GM19193 (cell line): Measurements from ENCODE around the gene ARHGEF3.

Experiments used
- POLR2A ChIP-seq: IDR thresholded peaks from 4 replicates; pipeline ENCODE4 v1.6.1; 2011; ENCODE audit not compliant: insufficient read depth, insufficient read length; ENCODE audit errors: extremely low read depth

ARHGEF3 gene

DNA sequence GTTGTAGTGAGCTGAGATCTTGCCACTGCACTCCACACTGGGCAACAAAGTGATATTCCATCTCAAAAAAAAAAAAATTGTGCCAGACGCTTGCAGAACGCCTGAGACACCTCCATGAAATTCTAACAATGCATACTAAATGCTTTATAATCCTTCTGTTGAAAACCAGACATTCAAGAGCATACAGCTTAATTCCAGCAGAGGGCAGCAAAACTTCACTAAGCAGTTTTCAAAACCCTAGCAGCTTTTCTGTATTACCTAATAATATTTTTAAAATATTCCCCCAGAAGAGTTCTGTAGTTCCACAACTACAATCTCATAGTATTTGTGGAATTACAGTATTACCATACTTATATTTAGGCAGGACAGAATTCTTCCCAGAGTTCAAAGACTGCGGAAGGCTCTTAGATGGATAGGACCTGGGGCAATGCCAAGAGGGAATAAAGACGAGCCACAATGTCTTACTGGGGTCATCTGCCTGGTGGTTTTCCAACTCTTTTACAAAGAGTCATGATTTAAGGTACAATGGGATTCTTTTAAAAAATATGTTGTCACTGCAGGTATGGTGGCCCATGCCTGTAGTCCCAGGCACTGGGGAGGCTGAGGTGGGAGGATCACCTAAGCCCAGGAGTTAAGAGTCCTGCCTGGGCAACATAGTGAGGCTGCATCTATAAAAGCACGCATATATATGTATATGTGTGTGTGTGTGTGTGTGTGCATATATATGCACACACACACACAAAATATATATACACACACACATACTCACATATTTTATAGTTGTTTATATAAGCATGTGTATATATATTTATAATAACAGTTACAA is 99.0 kb downstream of the ARHGEF3 start:
- no peak for TF ChIP-seq POLR2A

DNA sequence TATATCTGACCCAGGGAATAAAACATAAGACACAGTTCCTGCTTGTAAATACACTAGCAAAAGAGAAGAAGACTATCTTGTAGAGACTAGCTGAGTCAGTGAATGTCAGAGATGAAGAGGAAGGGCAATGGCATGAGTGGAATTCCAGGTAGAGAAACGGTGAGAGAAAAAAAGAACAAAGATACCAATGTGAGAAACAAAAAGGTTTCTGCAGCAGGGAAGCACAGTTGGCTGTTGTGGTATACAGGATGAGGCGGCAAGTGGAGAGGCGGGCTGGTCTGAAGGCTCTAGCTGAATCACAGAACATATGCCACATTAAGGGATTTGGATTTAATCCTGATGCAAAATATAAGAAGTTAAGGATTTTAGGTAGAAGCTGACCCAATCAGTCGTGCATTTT is 101.6 kb downstream of the ARHGEF3 start:
- TF ChIP-seq POLR2A, result no peak

DNA sequence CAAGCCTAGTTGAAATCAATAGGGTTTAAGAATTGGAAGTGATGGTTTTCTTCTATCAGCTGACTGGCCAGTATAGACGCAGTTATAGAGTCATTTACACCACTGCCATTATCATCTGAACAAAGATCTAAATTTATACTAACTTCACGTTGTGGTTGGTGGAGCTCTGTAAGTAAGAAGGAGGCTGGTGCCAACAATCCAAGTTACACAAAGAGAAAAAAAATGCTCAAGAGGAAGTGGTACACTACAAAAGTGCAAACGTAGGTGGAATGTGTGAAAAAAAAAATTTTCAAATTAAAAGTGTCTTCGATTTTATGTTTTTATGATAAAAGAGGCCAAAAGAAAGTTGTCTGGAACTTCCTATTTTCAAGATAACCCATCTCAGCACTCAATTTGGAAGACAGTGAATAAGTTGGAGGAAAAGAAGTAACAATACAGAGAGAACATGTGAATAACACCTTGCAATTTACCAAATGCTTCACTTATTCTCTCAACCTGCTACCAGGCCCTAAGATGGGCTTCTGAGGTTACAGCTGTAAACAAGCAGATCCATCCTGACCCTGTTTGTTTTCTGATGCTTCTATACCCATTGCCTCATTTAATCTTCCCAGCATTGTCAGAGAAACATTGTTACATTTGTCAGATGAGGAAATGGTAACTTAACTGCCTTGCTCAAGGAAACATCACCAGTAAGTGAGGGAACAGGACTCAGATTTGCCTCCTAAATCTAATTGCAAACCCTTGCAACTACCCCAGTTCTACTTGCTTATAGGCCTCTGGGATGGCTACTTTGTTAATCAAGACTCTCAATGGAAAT is 106.7 kb downstream of the ARHGEF3 start:
- TF ChIP-seq POLR2A, result no peak

DNA sequence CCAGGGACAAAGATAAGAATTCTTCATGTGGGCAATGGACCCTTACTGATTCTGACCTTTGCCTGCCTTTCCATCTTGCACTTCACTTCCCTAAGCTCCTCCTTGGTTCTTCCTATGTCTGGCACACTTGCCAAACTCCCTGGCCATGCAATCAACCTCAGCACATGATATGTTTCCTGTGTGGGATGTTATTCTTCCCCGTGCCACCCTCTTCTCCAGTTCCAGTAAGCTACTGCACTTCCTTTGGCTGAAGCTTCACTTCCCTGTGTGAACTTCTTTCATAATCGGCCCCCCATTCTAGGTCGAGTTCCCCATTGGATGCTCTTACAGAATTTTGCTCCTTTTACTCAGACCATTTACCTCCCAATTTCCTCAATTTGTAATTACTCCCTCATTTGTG is 108.0 kb downstream of the ARHGEF3 start:
- TF ChIP-seq POLR2A, result no peak

DNA sequence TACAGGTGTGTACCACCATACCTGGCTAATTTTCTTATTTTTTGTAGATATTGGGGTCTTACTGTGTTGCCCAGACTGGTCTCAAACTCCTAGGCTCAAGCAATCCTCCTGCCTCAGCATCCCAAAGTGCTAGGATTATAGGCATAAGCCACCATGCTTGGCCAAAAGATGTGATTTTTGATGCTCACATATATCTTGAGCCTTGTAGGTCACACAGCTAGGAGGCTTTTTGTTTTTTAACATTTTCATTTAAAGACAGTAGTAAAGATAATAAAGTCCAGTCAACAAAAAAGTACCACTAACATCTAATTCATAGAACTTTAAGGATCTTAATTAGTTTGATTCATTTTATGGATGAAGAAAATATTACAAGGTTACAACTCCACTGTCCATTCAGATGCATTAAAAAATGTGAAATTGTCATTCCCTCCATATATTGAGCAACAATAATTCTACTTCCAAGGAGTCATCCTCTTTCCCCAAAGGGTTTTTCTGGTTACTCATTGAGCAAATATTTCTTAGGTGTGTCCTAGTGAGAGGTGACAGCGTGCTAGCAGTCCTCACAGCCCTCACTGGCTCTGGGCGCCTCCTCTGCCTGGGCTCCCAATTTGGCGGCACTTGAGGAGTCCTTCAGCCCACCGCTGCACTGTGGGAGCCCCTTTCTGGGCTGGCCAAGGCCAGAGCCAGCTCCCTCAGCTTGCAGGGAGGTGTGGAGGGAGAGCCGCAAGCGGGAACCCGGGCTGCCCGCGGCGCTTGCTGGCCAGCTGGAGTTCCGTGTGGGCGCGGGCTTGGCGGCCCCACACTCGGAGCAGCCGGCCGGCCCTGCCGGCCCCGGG is 110.4 kb downstream of the ARHGEF3 start:
- TF ChIP-seq POLR2A, result no peak

DNA sequence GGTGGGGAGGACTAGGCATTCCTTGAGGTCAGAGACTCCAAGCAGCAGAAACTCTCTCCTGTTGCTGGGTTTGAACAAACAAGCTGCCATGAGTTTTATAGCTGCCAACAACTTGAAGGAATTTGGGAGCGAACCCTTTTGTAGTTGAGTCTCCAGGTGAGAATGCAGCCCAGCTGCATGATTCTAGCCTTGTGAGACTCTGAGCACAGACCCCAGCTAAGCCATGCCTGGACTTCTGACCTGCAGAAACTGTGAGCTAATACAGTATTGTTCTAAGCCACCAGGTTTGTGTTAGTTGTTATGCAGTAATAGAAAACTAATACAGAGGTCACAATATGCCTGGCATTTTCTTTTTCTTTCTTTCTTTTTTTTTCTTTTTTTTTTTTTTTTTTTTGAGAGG is 112.4 kb downstream of the ARHGEF3 start:
- TF ChIP-seq POLR2A, result no peak

DNA sequence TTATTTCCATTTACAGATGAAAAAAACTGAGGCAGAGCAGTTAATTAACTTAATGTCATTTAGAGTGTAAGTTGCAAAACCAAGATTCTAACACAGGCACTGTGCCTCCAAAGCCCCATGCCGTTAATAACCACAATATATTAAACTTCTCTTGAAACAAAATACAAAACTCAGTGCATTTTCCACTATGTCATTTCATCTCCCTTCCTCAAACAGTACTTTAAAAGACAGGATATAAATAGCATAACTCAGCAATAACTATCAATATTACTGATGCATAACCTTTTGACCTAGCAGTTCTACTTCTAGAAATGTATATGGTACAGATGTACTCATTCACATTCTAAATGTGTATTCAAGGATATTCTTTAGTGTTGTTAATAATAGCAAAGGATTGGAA is 113.6 kb downstream of the ARHGEF3 start:
- TF ChIP-seq POLR2A, result no peak

DNA sequence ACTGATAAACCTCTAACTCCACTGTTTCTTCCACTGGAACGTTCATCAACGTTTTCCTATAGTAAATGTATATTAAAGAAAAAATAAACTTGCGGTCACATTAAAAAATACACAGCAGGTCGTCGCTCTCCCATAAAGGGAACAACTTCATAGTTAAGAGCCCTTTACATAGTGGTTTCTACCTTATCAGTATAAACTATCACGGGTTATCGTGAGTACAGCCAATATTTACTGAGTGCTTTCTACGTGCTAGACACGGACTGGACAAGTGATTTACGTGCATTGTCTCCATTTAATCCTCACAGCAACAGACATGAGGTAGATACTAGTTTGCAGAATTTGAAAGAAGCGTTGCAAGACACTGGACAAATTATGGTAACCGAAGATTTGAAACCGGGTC is 117.7 kb downstream of the ARHGEF3 start:
- TF ChIP-seq POLR2A, result no peak

DNA sequence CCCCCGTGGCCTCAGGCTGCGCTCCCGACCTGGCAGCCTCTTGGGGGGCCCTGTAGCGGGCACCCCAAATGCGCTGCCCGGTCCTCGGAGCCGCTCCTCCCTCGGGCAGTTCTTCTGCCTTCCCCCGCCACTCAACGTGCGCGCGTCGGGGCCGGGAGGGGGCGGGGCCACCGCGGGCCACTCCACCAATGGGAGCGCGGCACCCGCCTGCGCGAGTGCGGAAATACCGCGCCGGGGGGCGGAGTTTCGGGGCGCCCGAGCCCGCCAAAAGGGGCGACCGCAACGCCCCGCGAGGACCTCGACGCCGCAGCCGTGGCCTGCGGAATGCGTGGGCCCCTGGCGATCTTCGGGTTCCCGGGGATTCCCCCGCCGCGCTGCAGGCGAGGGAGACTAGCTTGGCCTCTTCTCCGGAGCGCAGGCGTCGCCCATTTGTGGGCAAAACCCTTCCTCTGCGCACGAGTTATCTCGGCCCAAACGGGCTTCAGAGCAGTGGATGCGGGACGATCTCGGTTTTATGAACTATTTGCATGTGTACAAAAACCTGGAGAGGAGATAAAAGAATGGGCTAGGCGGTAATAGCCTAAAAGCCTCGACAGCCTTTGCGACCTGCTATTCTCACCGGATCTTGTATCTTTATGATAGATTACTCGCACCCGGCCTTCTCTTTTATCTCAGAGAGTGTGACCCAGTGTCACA is 118.5 kb downstream of the ARHGEF3 start, which contains the start of gene TASOR:
TSS of gene TASOR (minus strand) at position 144 of the 696 bp plus-strand sequence. CDS start 259 bp downstream, outside the sequence.
- TF ChIP-seq POLR2A, result peak; percentile 76

DNA sequence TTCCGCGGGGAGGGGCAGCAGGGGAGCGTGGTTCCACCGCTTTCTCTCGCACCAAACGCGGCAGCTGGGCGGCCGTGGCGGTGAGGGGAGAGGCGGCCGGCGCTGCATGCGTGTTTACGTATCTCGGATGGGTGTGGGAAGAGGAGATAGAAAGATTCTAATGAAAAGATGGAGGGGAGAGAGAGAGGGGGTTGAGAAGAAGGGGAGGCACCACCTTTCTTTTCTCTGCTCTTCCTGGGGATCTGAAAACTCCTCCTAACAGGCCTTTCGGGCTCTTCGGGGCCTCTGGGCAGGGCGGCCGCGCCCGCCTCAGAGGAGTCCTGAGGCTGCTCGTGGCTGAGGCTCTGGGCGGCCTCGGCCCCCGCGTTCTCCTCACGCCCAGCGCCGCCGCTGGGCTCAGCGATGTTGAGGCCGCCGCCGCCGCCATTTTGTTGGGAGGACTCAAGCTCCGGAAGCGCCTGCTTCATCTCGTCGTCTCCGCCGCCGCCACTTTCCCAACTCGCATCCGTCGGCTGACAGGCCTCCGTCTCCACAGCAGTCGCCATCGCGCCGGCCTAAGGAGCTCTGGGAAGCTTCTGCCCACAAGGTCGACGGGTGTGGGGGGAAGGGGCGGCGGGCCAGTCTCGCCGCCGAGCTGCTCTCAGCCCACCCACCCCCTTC is 119.2 kb downstream of the ARHGEF3 start:
- peak; percentile 78 for TF ChIP-seq POLR2A

DNA sequence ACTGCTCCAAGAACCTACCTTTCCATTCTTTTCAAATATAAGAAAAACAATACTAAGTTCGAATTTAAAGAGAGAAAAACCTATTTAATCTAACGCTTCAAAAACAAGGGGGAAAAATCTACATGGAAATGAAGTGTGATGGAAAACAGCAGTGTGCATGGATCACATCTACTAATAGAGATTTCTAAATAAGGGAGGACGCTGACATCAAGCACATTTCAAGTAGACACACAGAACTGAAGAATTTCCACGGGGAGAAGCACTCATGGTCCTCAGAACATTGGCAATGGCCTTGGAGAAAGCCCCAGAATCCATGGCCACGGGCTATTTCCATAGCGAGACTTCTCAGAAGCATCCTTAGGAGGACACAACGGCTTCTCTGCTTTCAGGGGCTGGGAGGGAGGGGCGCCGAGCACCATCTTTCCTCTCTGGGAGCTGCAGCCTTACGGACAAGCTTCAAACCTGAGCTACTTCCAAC is 119.7 kb downstream of the ARHGEF3 start:
- TF ChIP-seq POLR2A, result no peak

DNA sequence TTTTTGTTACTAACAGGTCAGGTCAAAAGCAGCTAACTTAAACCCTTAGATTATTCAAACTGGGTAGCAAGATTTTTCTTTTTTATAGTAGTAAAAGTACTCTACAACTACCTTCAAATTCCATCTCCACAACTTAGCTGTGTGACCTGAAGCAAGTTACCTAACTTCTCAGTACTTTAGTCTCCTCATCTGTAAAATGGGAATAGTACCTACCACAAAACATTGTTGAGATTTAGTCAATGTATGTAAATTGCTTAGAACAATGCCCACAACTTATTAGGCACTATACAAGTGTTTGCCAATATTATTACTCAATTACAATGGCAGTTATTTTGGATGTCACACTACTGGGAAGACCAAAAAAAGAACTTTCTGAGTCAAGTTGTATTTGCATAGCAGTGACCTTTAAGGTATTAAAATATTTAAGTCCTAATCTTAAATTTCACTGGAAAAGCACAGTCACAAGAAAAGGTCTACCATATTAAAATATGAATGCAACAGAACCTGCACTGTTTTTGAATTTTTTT is 121.6 kb downstream of the ARHGEF3 start:
- no peak for TF ChIP-seq POLR2A
